HuH-7.5 (cell line): Measurements from ENCODE around the gene SETDB1.
"Not testable (repeated sequence)": the region's sequence is repeated elsewhere in the genome, so short reads cannot be mapped to it uniquely, and the experiment has no call there.

Experiments
- DNase-seq: peaks from one replicate; pipeline ENCODE4 v3.0.0; 2011; ENCODE audit warnings: low spot score

The SETDB1 gene

DNA sequence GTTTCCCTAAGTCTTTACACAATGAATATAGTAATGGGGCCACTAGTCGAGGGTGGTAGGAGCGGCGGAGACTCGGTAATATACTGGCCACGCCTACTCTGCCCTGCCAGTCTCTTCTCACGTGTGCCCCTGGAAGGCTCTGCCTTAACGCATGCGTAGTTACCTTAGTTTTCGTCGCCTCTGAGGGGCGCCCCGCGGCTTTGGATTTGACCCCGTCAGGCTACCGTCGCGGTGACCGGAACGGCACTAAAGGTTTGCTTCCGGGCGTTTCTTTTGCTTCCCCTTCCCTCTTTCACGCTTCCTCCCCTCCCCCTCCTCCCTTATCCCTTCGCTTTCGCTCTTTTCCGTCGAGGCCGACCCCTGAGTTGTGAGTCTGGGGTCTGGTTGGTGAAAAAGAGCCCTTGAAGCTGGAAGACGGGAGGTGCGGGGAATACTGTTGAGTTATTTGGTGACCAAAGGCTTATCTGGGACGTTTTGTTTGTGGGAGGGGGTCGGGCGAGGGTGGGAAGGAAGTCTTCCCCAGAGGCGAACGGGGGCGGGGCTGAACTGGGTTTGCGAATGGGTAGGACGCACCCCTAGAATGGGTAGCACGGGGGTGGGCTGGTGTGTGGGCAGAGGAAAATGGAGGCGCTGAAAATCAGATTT lies at the start of gene SETDB1:
SETDB1 (plus strand) TSS at position 267 of the 645 bp plus-strand sequence. CDS start 1,352 bp downstream, outside the sequence.
- peak; percentile 84 for DNase-seq

DNA sequence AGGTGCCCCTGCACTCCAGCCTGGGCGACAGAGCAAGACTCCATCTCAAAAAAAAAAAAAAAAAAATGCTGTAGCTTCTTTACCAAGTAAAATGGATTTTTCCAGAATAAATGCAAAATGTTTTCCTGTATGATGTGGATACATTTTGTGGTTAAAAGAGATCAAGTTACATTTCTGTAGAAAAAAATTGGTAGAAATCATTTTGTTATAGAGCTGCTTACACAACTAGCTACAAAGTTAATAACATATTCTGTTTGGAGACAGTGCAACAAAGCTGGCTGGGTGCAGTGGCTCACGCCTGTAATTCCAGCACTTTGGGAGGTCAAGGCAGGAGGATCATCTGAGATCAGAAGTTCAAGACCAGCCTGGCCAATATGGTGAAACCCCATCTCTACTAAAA lies 47.2 kb upstream of the SETDB1 start:
- not testable (repeated sequence) for DNase-seq

DNA sequence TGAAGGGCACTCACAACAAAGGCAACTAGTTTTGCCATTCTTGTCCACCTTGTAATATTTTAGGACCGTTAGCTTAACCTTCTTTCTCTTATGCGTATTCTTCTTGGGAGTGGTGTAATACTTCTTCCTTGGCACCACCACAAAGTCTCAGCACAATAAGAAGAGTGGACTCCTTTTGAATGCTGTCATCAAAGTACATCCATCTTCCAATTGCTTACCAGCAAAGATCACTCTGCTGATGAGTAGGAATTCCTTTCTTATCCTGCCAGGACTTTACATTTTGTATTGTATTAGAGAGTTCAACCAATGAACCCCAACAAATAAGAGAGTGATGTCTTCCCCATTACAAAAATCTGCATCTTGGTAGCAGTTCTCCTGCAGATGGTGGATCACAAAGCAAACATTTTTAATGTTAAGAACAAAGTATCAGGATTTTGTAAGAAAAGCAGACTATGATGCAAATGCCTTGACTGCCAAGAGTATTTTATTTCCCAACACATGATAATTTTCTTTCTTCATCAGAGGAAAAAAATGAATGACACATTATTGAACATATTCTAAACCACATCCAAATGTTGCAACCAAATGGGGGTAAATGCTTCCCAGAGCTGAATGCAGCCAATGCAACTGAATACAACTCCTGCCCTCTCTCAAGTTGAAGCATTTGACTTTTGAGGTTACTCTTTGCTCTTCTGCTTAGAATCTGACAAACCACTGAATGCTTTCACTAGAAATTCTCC lies 44.7 kb upstream of the SETDB1 start:
- DNase-seq = no peak

DNA sequence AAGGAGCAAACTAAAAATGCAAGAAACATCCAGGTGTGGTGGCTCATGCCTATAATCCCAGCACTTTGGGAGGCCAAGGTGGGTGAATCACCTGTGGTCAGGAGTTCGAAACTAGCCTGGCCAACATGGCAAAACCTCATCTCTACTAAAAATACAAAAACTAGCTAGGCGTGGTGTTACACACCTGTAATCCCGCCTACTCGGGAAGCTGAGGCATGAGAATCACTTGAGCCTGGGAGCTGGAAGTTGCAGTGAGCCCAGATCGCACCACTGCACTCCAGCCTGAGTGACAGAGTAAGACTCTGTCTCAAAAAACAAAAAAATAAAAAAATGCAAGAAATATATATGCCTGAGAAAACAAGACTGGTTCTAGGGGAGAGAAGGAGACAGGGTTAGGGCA lies 43.0 kb upstream of the SETDB1 start:
- DNase-seq = not testable (repeated sequence)

DNA sequence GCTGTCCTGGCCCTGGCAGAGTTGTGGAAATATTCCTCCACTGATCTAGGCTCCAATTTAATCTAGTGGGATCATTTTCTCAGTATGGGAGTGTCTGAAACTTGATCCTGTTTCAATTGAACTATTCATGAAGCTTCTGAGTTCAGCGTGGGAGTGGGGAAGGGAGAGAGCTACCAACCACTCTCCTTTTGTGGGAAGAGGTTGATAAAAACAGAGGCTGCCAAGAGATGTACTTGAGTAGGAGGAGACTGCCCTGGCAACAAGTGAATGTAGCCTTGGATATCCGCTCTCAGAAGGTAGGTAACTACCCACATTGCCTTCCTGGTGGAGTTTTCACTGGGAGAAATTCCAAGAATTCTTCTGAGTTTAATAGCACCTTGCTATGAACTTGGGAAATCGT lies 39.1 kb upstream of the SETDB1 start, which contains the start of gene CTXND2:
CTXND2 (plus strand) TSS at position 119 of the 400 bp plus-strand sequence. CDS start 25,179 bp downstream, outside the sequence.
- no peak for DNase-seq

DNA sequence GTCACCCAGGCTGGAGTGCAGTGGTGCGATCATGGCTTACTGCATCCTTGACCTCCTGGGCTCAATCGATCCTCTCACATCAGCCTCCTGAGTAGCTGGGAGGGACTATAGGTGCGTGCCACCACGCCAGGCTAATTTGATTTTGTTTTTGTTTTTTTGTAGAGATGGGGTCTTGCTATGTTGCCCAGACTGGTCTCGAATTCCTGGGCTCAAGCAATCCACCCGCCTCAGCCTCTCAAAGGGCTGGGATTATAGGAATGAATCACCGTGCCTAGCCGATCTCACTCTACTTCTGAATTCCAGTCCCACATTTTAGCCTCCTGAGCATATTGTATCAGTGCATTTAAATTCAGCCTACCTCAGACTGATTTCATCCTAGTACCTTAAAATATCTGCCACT lies 37.4 kb upstream of the SETDB1 start:
- no peak for DNase-seq

DNA sequence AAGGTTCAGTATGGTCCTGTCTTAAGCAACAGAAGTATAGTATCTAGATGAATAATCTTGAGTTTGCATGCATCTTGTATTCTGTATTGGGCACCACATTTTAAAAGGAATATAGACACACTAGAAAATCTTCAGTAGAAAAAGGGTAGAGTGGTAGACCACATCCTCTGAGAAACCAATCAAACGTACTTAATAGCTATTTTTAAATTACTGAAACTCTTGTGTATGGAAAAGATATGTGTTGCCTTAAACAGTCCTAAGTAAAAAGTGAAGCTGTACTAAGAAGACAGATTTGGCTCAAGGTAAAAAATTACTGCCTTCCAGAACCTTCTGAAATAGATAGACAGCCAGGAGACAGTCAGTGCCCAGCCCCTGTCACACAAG lies 36.1 kb upstream of the SETDB1 start:
- DNase-seq = no peak

DNA sequence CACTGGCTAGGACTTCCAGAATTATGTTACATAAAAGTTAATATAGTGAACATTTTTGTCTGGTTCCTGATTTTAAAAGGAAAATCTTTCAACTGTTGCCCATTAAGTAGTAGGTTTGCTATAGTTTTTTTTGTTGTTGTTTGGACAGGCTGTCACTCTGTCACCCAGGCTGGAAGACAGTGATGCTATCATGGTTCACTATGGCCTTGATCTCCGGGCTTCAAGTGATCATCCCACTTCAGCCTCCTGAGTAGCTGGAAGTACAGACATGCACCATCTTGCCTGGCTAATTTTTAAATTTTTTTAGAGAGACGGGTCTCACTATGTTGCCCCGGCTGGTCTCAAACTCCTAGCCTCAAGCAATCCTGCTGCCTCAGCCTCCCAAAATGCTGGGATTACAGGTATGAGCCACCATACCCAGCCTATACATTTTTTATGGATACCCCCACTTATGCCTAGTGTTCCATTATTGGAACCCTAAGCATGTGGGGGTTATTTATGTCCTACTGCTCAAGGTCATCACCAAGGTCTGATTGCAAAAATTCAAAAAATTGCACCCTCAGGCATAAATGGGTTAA lies 32.7 kb upstream of the SETDB1 start:
- no peak for DNase-seq

DNA sequence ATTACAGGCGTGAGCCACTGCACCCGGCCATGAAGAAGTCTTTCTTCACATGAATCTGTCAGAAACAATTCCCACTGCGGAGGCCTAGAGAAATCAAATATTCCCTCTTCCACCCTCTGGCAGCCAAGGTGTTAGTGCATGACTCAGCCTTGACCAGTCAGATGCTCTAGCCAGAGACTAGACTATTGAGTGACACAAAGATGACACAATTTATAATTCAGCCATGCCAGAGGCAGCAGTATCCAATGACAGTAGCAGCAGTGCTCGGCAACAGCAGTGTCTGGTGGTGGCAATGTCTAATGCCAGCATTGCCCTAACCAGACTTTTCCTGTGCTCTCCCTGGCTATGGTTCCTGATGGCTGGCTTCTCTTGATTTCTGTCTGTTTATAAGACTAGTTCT lies 30.5 kb upstream of the SETDB1 start:
- DNase-seq = no peak

DNA sequence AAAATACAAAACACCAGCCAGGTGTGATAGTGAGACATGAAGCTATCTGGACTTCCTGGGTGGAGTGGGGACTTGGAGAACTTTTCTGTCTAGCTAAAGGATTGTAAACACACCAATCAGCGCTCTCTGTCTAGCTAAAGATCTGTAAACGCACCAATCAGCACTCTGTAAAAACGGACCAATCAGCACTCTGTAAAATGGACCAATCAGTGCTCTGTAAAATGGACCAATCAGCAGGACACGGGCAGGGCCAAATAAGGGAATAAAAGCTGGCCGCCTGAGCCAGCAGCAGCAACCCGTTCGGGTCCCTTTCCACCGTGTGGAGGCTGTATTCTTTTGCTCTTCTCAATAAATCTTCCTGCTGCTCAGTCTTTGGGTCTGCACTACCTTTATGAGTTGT lies 26.4 kb upstream of the SETDB1 start:
- not testable (repeated sequence) for DNase-seq

DNA sequence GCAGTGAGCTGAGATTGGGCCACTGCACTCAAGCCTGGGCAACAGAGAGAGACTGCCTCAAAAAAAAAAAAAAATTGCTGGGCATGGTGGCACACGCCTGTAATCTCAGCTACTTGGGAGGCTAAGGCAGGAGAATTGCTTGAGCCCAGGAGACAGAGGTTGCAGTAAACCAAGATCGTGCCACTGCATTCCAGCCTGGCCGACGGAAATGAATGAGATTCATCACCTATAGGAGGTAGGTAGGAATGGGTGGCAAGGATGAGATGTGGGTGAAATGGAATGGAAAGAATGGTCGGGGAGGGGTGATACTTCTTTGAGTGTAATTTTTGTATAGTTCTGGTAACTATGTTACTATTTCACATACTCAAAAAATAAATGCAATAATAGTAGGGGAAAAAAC lies 23.8 kb upstream of the SETDB1 start:
- no peak for DNase-seq

DNA sequence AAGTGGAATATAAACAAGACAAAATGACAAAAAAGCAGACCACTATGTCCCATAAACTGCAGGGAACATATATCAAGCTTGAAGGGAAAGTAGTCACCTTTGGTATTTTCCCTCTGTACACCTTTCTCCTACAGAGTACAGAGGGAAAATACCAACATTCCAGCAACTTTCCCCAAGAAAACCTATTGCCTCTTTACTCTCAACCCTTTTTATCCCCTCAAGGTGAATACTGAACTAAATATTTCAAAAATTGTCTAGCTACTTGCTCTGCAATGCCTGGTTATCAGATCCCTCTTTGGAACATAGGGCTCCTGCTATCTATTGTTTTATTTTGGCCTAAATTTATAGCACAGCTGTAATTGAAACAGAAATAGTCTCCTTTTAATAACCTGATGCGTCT lies 23.4 kb upstream of the SETDB1 start:
- DNase-seq = no peak

DNA sequence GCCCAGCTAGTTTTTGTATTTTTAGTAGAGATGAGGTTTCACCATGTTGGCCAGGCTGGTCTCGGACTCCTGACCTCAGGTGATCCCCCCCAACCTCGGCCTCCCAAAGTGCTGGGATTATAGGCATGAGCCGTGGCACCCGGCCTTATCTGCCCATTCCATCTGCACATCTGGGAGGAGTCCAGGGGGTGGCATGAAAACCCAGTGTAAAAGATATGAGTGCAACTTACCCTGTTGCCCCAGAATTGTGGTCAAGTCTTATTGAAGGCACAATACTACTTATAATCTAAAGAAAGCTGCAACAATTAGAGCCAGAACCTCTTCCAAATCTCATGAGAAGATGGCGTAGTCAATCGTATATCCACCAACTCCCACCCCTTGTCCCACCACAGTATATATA lies 20.9 kb upstream of the SETDB1 start:
- DNase-seq = no peak

DNA sequence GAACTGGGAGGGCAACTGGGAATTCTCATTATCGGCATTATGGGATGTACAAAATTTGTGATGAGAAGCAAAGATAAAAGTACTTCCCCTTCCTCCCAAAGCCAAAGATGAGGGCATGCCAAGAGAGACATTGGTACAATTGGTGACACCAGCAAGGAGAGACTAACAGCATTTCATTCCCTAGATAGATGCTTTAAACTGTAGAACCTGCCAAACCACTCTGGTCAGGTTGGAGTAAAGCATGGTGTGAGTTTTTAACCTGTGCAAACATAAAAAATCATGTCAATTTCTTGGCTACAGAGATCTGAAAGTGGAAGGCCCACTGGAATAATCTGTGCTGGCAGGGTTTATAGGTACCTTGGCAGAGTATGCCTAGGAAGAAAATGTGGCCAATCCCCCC lies 19.8 kb upstream of the SETDB1 start:
- peak; percentile 20 for DNase-seq

DNA sequence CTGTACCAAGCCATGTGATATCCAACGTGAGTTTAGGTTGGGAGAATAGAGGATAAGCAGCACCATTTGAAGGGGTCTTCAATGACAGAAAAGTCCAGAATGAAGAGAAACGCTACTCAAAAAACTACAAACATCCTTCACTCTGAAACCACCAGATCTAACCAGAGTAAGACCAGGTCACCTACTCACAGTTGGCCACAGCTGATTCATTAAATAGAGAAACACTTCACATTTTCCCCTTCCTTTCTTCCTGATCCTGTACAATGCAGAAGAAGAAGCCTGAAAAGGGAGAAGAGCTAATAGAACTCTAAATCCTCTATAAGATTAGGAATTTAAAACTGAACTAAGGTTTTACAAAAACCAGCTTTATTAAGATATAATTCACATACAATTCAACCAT lies 19.4 kb upstream of the SETDB1 start:
- no peak for DNase-seq

DNA sequence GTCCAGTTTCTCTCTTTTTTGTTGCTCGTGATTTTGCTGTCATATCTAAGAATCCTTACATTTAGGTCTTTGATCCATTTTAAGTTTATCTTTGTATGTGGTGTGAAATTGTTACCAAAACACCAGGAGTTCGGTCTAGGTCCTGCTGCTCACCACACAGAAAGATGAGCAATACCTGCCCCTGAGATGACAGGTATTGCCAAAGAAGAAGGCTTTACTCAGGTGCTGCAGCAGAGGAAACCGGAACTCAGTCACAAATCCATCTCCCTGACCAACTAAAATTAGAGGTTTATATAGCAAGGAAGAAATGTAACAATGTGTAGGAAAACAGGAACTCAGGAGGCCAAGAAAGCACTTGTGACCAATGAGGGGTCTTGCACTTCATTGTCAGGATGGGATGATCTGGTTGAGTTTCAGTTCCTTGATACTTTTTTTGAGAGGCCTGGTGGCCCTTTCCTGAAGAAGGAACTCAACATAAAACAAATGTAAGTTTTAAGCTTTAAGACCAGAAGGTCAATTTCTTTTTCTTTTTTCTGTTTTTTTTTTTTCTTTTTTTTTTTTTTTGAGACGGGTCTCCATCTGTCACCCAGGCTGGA lies 16.5 kb upstream of the SETDB1 start:
- DNase-seq = no peak

DNA sequence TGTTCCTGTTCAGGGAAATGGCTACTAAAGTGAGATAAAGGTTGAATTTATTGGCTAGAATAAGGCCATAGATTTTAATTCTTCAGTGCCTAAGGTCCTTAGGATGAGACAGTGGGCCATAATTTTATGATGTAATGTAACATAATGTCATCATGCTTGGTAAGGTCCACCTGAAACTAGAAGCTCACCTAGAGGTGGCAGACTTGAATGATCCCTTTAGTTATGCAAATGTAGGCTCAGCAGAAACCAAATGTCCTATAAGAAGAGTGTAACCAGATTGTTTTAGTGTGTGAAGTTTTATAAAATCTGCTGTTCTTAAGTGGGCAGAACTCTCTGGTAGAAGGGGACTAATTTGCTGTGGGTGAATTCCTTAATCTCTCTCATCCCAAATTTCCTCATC lies 13.5 kb upstream of the SETDB1 start:
- no peak for DNase-seq

DNA sequence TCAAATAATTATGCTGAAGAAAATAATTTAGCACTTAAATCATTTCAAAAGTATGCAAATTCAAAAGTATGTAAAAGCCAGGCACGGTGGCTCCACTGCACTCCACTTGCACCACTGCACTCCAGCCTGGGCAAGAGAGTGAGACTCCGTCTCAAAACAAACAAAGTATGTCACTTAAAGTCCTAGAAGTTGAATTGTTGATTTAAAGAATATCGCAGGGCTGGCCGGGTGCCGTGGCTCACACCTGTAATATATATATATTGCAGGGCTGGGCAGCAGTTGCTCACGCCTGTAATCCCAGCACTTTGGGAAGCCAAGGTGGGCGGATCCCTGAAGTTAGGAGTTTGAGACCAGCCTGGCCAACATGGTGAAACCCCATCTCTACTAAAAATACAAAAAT lies 8.8 kb upstream of the SETDB1 start:
- DNase-seq = no peak

DNA sequence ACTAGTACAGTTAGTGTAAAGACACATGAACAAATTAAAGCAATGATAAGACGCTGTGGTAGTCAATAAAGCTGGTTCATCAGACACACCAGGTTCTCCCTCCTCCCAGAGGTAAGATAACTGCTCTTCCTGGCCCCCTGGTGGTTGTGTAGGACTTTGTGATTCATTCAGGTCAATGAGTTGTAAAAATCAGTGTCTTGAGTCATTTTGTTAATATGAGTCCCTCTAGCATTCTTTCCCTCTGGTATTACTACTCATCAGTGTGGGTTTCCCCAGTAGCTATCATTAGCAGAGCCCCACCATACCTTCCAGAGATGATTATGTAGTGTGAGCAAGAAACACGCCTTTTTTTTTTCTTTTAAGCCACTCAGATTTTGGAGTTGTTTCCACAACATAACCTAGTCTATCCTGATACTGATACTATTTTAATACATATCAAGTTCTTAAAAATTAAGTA lies 3.6 kb upstream of the SETDB1 start:
- peak; percentile 77 for DNase-seq

DNA sequence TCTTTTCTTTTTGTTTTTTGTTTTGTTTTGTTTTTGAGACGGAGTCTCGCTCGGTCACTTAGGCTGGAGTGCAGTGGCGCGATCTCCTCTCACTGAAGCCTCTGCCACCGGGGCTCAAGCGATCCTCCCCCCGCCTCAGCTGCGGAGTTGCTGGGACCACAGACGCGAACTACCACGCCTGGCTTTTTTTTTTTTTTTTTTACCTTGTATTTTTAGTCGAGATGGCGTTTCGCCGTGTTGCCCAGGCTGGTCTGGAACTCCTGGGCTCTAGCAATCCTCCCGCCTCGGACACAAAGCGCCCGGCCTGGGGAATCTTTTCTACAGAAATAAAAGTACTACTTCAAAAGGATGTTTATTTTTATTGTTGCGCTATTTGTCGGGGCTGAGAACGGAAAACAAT lies 1.1 kb upstream of the SETDB1 start:
- DNase-seq = no peak

DNA sequence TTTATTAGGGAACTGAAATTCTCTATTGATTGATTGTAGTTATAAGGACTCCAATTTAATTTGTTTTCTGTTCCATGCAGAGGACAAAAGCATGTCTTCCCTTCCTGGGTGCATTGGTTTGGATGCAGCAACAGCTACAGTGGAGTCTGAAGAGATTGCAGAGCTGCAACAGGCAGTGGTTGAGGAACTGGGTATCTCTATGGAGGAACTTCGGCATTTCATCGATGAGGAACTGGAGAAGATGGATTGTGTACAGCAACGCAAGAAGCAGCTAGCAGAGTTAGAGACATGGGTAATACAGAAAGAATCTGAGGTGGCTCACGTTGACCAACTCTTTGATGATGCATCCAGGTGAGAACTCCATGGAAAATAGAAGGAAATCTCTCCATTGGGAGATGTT lies 1.5 kb downstream of the SETDB1 start:
- DNase-seq = no peak

DNA sequence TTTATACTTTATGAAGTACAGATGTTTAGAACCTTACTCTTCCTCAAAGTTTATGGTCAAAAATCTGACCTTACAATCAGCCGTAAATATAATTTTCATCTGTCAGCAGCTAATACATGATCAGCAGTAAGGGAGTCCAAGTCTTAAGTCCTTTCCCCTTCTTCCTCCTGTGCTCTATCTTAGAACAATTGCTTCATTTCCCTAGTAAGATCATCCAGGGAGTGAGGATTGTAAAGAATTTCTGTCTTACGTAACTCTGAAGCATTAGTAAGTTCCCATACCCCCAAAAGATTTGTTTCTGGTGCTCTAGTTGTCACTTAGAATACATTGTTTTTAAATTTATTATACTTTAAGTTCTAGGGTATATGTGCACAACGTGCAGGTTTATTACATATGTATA lies 2.1 kb downstream of the SETDB1 start:
- DNase-seq = no peak

DNA sequence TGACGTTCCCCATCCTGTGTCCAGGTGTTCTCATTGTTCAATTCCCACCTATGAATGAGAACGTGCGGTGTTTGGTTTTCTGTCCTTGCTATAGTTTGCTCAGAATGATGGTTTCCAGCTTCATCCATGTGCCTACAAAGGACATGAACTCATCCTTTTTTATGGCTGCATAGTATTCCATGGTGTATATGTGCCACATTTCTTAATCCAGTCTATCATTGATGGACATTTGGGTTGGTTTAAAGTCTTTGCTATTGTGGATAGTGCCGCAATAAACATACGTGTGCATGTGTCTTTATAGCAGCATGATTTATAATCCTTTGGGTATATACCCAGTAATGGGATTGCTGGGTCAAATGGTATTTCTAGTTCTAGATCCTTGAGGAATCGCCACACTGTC lies 2.6 kb downstream of the SETDB1 start:
- not testable (repeated sequence) for DNase-seq
